ENCODE data around the gene HUNK.
"Not testable (repeated sequence)": the region's sequence is repeated elsewhere in the genome, so short reads cannot be mapped to it uniquely, and the experiment has no call there.

Gene HUNK

DNA sequence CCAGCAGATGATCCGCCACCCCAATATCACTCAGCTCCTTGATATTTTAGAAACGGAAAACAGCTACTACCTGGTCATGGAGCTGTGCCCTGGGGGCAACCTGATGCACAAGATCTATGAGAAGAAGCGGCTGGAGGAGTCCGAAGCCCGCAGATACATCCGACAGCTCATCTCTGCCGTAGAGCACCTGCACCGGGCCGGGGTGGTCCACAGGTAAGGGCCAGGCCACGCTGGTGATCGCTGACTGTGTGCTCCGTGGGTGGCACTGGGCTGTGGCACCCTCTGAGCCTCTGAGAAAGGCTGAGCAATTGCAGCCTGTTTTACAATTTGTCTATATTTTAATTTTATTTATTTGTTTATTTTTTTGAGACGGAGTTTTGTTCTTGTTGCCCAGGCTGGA, 51.7 kb downstream of the HUNK start:
- no peak for DNase-seq

DNA sequence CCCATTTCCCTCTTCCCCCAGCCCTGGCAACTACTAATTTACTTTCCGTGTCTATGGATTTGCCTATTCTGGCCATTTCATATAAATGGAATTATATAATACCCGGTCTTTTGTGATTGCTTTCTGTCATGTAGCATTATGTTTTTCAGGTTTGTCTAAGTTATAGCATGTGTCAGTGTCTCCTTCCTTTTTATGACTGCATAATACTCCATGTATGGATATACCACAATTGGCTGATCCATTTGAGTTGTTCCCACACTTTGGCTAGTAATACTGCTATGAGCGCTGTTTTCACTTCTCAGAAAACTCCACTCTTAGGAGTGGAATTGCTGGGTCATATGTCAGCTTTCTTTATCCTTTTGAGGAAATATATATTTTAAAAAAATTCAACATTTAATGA, 53.7 kb downstream of the HUNK start:
- no peak for DNase-seq

DNA sequence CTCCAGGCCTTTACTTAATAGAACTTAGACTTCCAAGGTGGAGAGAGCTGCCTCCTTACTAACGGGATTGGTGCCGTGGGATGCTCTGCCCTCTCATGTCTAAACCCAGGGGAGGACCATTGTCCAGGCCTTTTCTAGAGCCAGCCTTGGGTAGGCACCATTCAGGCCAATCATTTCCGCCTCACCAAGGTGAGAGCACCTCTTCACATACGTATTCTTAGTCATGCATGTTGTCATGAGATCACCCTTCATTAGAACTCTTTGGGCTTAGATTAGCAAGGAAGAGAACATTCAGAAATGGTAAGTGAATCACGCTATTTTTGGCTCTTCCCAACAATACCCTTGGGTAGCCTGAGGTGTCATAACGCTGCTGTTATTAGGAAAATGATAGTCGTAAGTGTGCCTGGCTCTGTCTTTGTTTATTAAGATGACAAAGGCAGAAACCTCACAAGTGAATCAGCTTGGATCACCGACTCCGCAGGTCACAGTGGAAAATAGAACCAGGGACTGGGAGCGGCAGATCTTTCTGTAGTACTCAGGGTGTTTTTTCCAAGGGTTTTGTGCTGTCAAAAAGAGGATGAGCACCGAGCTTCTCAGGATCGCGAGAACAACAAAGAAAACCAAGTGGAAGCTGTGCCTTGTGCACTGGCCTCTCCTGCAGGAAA, 55.0 kb downstream of the HUNK start:
- no peak for DNase-seq

DNA sequence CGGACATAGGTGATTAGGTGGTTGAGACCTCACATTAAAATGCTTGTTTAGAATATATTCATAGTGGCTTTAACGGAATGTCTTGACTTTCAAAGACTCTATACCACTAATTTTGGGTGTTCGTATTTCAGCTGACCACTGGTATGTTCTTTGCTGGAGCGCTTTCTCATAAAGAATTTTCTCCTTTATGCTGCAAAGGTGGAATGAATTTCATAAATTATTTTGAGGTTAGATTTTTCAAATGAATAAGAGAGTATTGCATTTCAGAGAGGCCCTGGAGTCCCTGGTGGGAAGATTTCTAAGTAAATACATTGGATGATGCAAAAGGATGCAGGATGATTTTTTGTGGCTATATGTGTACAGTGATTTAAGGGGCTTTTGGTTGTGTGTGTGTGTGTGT, 55.8 kb downstream of the HUNK start:
- no peak for DNase-seq

DNA sequence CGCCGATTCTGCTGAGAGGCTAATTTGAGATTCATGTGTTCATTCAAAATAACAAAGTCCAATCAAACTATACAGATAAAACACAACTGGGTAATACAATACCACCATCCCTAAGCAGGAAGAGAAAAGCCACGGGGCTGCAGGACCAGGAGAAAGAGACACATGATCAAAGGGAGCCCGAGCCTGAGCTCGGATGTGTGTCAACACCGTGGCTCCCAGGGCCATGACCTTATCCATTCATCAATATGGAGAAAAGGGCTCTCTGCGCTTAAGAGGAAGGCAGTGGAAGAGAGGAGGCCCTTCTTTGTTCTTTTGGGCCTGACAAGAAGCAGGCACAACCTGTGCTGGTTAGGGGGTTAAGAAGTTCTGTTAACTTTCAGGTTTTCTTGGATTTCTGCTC, 56.7 kb downstream of the HUNK start:
- DNase-seq, result no peak

DNA sequence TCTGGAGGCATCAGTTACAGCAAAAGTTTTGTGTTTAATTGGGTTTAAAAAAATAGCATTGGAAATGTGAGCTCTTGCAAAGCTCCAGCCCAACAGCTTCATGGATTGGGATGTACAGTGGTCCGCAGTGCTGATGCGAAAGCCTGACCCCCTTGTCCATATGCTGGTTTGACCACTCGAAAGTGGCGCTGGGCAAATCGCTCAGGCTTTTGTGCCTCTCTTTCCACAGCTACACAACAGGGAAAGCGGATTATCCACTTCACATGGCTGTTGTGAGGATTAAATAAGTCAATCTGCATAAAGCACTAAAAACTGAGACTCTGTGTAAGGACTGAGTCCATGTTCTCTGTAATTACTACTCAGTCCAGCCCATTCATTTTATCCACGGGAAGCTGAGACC, 57.2 kb downstream of the HUNK start:
- DNase-seq, result no peak

DNA sequence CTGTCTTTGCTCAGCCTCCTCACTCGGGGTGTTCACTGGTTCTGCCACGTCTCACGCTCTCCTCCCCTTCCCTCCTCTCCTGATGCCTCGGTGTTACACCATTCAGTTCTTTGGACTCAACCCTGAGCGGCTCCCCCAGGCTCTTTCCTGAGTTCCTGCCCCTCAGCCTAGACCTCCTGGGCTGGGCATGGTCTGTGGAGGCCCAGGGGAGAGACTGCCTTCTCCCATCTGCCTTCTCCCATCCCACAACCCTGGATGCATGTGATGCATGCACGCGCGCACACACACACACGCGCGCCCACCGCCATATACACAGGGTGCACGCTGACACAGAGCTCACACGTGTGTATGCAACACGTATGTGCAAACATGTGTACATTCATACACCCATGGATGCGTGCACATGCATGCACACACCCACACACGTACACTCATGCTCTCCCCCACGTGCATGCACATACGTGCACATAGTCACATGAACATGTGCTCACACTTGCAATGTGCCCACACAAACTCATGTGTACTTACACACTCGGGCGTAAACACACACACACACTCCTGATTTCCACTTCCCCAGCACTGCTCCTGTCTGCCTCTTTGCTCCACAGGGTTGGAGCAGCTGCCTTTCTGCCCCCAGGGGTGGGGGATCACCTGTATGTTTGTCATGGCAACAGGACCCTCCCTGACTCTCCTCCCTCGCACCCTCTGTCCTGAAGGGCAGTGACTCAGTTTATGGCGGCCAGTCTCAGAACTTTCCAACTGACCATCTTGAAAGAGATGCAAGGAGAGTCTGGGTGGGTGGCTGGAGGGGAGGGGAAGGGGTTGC, 59.0 kb downstream of the HUNK start:
- no peak for DNase-seq

DNA sequence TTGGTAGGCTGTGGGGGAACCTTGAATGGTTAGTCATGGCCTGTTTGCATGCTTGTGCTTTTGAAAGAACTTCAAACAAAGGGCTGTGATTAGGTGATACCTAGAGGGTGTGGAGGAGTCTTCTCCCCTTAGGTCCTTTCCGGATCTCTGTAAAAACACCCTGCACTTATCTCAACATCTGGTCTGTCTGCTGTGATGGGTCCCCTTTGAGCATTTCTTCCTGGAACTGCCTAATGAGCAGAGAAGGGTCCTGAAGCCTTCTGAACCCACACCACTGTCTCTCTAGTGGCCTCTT, 59.6 kb downstream of the HUNK start:
- DNase-seq, result no peak

DNA sequence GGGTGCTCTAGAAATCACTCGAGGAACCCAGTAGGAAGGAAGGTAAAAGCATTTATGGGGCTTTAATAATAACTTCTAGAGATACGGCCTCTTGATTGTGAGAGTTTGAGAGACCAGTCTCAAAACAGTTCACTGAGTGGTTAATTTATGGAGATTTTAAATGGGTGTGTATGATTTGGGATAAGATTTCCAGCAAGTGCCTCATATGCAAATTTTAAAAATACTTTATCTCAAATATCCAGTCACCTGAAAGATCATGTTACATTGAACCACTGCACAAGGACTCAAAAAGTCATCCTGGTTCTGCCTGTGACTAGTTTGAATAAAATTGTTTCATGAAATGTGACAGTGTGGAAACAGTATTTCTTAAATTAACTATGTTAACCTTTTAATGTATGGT, 64.5 kb downstream of the HUNK start:
- no peak for DNase-seq

DNA sequence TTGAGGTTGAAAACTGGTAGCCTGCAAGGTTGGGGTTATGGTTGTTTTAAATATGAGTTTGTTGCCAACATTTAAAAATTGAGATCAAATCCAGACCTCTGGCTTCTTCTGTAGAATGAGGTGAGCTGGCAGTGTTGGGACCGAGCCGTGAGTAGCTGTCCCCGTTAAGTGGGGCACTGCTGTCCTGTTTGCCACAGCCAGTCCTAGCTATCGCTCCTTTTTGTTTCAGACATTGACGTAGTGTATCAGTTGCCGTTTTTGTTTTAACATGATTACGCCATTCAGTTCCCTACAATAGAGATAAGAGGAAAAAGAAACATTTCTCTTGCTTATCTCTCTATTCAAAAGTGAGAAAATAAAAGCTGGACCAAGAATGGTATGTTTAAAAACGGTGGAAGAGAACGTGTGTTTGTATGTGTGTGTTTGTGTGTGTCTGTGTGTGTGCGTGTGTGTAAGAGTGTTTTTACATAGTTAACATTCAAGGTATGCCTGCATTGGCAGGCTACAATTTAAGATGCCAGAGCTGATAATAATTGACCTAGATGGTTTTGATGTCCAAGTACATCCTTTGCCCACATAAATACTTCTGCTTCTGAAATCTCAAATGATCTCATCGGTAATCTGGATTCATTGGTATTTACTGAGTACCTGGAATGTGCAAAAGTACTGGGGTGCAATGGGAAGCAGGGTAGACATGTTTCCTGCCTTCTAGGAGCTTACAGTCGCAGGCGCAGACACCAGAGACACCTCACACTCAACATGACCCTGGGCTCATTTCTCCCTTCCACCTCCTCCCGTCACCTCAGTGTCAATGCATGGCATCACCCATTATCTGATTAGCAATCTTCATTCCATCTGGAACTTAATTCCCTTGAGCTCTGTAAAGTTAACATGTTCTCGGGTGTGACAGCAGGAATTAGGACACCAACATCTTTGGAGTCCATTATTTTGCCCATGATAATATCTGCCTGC, 65.8 kb downstream of the HUNK start:
- no peak for DNase-seq

DNA sequence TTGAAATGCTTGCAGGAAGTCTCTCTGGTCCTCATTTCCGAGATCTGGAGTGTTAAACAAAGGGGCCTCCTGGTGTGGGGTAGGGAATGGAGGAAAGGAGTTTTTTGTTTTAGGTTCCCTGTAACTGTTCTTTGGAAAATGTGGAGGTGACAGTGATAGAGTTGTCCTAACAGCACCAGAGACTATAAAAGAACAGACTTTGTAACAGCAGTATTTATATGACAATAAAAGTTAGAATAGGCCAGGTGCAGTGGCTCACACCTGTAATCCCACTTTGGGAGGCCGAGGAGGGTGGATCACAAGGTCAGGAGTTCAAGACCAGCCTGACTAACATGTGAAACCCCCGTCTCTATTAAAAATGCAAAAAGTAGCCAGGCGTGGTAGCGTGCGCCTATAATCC, 68.9 kb downstream of the HUNK start:
- DNase-seq, result no peak

DNA sequence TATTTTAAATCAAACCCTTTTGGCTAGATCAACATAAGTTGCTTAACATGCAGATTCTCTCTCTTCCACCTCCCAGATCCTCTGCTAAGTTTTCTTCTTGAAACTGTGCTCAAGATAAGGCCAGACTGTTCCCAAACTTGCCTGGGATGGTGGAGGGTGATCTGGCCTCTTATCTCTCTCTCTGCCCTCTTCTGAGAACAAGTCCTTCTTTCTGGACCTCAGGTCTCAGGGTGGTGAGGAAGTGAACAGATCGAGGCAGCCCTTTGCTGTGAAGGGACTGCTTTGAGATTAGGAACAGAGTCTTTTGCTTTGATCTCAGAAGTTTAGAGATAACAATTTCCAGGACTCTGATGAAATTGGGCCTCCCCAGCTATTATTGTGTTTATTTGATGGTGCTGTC, 70.7 kb downstream of the HUNK start:
- no peak for DNase-seq

DNA sequence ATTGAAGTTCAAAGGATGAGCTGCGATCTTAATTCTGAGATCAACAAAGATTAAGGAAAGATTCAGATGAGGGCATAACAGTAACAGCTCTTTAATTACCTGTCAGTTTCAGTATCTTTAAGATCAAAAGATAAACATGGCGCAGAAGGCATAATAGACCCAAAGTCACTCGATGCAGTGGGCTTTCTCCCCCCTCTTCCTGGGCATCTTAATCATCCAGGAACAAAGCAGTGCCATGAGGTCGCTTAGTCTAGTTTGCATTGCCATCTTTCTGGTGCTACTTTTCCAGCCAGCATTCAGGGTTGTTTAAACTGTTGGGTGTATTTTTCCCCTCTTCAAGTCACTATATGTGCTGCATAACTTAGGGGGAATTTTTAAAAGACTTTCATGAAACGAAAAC, 72.3 kb downstream of the HUNK start:
- no peak for DNase-seq

DNA sequence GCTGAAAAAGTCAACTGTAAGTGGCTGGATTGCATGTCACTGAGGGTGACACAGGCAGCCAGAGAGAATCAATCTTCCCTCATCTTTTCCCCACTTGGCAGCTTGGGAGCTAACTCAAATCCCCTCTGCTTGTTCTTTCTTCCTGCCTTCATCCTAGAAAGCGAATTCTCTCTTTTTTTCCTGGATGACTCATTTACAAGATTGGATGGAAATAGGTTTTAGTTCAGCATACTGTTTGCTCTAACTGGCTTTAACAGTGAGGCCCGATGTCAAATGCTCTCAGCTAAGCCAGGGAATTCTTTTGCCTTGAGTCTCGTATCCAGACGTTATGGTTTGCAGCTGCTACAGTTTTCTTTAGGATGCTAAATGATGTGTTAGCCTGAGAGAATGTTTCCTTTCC, 72.7 kb downstream of the HUNK start:
- no peak for DNase-seq

DNA sequence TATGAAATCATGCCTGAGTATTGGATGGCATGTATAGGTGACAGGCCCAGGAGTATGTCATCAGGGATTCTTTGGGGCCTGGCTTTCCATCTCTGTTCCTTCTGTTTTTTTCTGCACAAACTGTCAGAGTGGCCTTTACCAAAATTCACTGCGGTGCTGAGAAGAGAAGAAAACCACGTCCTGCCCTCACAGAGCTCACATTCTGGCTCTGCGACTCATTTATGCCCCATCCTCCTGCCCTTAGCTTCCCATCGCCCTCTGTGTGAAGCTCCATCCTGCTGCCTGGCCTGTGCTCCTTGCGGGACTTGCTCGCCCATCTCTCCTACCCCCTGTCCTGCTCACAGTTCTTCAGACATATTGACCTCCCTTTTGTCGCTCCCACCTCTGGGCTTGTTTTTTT, 73.4 kb downstream of the HUNK start:
- DNase-seq, result no peak

DNA sequence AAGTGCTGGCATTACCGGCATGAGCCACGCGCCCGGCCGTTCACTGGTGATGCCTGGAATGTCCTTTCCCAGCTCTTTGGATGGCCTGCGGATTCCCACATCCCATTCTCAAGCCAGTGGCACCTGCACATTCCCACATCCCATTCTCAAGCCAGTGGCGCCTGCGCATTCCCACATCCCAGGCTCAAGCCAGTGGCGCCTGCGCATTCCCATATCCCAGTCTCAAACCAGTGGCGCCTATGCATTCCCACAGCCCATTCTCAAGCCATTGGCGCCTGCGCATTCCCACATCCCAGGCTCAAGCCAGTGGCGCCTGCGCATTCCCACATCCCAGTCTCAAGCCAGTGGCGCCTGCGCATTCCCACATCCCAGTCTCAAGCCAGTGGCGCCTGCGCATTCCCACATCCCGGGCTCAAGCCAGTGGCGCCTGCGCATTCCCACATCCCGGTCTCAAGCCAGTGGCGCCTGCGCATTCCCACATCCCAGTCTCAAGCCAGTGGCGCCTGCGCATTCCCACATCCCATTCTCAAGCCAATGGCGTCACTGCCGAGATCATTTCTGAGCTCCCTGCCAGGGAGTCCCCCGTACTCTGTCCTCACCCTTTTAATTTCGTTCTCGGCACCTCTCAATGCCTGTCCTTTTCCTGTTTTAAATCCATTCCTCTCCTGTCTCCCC, 74.2 kb downstream of the HUNK start:
- DNase-seq, result not testable (repeated sequence)

DNA sequence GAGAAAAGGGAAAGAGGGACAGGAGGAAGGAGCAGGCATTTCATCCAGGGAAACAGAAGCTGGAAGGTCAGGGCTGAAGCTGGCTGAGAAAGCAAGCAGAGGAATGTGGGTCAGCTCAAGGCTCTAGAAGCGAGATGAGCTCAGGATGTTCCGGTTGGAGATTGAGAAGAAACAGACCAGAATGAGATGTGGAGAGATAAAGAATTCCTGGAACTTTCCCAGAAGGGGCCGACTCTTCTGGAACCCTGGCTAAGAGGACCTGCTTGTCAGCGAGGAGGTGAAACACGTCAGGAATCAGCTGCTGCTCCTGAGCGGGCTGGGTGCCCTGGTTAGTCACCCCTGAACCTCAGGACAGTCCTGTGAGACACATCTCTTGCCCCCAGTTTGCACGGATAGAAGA, 75.9 kb downstream of the HUNK start:
- no peak for DNase-seq

DNA sequence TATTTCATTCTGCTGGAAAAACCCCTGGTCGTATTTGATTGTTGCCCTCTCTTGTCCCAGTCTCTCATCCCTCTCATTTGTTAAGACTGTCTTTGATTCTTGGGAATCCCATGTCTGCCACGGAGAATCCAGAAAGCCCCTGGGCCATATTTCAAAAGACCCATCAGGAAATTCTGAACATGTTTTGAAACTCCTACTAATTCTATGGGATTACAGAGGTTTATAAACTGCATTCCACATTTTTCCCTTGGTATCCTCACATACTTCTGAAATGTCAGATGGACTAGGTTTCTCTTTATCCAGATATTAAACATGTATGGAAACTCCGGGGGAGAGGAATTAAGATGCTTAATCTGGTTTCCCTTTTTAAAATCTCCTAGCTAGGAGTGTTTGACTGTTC, 80.0 kb downstream of the HUNK start:
- no peak for DNase-seq

DNA sequence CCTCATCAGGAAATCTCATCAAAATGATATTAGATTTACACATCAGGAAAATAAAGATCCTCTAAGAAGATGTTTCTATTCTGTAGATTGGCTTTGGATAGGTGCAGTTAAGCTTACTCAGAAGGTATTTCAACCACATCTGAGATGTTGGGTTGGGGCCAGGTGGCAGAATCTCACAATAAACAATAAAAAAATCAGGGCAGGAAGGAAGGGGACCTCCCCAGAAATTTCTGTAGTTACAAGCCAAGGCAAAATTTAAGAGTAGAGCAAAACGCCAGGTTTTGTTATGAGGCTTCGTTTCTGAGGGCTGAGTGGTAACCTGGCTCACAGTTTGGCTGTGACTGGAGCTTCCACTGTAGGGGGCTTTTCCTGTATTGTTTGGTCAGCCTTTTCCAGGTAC, 84.8 kb downstream of the HUNK start:
- DNase-seq, result no peak

DNA sequence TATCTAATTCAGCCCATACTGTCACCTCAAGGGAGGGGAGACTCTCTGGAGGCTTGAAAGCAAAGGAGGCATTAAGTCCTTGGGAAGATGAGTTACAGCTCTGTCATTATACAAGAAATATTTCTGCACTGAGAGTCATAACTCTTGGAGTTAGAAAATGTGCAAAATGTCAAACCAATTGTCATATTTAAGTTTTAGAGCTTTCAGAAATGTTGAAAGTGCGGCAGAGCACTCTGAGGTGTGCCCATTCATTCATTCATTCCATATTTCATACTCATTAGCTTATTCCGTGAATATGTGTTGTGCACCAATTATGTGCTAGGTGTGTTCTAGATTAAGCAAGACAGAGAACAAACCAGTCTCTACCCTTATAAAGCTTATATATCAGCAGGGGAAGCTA, 87.1 kb downstream of the HUNK start:
- DNase-seq, result no peak

DNA sequence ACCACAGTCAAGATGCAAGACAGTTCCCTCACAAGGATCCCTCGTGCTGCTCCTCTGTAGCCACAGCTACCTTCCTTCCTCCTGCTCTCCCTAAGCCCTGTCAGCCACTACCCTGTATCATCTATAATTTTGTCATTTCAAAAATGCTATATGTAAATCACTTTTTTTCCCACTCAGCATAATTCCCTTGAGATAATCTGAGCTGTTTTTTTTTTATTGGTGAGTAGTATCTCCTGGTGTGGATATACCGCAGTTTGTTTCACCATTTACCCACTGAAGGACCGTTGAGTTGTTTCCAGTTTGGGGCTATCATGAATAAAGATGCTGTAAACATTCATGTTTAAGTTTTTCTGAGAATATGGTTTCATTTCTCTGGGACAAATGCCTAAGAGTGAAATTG, 88.2 kb downstream of the HUNK start:
- DNase-seq, result no peak

DNA sequence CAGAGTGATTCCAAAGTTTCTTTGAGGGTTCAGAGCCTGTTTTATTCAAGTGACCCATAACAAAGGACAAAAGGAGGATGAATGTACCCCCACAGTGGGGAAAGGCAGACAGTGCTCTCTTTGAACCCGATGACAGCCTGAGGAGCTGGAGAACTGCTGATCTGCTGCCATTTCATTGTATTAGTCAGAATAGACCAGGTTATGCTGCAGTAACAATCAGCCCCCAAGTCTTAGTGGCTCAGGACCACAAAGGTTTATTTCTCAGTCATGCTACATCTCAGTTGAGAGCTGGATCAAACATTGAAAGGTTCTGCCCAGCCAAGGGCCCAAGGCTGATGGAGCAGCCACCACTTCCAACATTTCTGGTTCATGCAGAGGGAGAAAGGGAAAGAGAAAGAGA, 88.9 kb downstream of the HUNK start:
- no peak for DNase-seq

DNA sequence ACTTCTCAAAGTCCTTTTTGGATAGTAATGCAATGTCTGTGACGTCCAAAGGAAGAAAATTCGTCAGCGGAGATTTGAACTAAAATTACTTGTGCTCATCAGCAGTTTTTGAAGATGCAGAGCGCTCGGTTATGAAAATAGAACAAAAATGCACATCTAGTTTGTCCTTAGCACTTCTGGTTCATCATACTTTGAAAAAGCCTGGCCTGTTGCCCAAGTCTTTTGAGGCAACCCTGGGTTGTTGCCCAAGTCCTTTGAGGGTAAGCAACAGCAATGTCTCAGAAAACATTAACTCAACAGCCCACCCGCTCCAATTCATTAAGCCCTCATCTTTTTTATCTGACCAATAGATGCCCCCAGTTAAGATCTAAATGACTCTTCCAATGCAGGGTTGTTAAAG, 91.9 kb downstream of the HUNK start:
- no peak for DNase-seq

Data from activated CD8-positive, alpha-beta memory T cell treated with anti-CD3 and anti-CD28 coated beads, Interleukin-2, amount 50 U/mL, for 4 hours (primary cell).